HG03103 (cell line): ENCODE measurements around the gene MATK.
"Not testable (repeated sequence)": the region's sequence is repeated elsewhere in the genome, so short reads cannot be mapped to it uniquely, and the experiment has no call there.

ENCODE experiments used
- ATAC-seq: cut with Tn5 transposase; IDR thresholded peaks from one replicate; pipeline ENCODE4 v1.9.1; 2021; ENCODE audit warnings: low read depth; ENCODE audit not compliant: unreplicated experiment

The MATK gene

DNA sequence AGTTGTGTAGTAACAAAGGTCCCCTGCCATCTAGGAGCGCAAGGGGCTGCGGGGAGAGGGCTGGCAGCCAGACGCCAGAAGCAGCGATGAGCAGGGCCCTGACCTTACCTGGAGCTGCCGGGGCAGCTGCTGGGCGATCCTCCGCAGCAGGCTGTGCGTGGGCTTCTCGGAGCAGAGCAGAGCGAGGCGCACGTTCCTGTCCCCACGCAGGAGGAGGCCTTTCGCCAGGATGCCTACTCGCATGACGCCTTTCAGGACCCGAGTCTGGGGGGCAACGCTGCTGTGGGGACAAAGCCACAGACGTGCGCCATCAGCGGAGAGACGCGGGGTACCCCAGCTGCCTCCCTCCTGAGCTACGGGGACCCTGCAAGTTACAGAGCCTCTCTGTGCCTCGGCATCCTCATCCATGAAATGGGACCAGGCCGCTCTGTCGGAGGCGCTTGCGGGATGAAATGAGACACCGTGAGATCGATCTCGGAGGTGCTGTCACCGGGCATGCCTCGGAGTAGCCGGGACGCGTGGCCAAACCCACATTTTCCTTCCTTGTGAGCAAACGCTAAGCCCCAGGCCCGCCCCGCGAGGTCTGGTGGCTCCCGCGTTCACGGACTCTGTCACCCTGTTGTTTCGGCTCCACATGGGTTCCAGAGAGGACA lies 30.5 kb upstream of the MATK start:
- ATAC-seq, result no peak

DNA sequence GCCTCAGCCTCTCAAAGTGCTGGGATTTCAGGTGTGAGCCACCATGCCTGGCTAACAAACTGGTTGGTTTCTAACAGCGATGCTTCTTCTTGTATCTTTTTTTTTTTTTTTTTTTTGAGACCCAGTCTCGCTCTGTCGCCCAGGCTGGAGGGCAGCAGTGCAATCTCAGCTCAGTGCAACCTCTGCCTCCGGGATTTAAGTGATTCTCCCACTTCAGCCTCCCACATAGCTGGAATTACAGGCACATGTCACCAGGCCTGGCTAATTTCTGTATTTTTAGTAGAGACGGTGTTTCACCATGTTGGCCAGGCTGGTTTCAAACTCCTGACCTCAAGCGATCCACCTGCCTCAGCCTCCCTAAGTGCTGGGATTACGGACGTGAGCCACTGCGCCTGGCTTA lies 30.0 kb upstream of the MATK start:
- not testable (repeated sequence) for ATAC-seq

DNA sequence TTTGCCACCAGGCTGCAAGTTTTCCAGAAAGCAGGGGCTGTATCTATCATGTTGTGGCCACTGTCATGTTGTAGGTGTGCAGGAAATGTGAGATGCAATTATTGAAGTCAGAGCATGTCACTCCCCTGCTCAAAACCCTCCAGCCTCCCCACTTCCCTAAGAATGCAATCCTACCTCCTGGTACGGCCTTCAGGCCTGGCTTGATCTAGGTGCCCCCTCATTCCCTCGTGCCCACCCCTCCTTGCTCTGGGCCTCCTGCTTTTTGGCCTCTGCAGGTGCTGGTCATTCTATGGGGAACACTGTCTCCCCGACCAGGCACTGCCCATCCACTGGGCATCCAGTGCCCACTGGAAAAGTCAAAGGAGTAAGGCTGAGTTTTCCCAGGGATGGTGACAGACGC lies 28.5 kb upstream of the MATK start:
- no peak for ATAC-seq

DNA sequence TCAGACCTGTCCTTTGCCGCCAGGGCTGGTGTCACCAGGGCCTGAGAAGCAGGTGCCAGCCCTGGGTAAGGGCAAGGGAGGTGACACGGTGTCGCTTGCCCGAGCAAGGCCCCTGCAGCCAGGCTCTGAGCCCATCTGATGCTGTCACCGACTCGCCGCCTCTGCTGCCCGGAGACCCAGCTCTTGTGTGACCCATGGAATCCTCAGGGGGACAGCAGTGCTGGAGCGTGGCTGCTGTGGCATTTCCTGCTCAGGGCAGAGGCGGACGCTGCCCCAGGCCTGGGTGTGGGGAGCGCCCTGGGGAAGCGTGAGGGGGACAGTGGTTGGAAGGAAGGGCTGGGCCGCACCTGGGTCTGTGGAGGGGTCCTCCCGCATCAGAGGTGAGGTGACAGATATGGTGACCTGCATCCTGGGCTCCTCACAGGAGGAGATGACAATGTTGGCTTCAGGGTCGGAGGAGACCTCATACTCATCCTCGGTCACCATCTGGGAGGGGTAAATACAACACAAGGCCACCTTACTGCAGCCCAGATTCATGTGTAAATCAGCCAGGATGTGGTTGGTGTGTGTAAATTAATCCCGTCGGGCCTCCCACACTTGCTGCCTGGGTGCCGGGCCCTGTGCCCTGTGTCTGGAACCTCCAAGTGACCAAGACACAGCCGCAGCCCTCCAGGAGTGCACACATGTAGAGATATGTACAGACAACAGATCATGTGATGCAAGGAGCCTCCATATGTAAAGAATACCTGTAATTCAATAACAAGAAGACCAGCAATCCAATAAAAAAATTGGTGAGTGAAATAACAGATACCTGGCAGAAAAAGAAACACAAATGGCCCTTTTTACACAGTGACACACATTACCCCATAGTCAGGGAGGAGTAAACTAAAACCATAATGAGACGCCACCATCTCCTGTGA lies 27.6 kb upstream of the MATK start:
- no peak for ATAC-seq

DNA sequence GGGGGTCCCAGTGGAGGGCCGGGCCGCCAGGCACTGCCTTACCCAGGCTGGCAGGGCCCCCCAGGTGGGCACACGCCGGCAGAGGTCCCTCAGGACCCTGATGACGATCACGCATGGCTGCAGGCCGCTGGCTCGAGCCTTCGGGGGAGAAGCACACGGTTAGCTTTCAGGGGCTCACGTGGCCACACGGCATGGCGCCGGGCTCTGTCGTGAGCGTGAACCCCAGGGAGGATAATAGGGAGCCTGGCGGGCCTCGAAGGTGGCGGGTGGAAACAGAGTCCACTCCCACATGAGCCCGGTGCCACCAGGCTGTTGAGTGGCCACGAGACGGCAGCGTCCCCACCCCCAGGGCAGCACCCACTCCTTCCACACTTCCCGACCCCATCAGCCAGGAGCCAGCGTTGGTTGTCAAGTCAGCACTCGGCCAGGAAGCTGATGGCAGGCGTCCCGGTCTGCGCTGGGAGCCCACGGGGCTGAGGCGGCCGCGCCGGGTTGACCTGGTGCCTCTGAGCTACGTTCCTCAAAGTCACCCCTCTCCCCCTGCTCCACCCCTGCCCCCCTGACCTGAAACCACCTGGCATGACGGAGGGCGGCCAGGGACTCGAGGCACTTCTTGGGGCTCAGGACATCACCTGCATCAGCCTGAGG lies 24.7 kb upstream of the MATK start:
- no peak for ATAC-seq

DNA sequence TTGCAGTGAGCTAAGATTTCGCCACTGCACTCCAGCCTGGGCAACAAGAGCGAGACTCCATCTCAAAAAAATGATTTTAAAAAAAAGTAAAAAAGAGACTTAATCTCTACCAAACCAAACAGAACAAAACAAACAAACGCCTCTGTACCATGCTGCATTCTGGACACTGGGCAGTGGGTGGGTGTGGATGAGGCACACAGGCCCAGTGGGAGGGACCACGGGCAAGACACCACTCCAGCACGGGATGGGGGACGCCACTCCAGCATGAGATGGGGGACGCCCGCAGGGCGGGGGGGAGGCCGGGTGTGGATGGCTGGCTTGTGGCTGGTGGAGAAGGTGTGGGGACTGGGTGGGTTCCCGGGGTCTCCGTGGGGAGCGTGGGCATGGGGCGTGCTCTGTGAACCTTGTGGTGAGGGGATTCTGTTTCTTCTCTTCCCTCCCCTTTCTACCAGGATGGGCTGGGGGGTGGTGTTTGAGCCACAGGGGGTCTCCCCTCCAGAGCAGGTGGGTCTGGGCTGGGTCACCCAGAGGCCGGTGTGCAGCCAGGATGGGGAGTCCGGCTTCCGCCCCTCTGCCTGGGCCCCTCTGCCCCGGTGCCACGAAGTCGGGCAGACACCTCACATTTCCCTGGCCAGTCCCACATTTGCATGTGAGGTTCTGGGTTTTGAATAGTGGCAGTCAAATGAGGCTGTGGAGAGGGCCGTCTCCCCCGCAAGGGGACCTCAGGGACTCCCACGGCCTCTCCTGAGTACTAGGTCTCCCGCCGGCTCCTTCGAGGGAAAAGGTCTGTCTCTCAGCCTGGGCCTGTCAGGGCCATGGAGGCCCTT lies 23.9 kb upstream of the MATK start:
- no peak for ATAC-seq

DNA sequence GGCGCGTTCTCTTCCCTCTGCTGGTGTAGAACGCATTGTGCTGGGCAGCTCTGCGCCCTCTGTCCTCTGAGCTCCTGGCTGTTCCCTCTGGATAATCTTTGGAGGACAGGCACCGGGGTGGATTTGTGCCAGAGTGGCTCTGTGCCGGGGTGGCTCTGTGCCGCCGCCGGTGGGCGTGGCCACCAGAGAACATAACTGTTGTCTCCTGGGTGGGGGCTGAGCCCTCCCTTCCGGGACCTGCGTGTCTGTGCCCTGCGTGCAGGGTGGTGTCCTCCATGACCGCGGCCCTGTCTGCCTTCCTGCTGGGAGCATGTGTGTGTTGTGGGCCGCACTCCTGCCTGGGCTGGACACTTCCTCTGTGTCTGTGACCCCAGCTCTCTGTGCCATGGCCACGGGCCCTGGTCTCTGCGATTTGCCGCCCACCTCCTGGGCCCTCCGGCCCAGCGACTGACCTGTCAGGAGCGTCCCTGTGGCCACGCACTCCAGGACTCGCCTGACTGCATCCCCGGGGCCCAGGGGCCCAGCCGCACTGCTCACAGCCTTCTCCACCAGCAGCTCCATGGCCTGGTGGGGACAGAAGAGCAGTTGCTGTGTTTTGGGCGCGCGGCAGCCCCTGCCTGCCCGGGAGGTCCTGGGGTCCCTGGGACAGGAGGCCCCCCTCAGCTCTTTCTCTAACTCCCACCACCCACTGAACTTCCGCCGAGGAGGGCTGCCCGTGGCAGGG lies 22.4 kb upstream of the MATK start:
- ATAC-seq, result no peak

DNA sequence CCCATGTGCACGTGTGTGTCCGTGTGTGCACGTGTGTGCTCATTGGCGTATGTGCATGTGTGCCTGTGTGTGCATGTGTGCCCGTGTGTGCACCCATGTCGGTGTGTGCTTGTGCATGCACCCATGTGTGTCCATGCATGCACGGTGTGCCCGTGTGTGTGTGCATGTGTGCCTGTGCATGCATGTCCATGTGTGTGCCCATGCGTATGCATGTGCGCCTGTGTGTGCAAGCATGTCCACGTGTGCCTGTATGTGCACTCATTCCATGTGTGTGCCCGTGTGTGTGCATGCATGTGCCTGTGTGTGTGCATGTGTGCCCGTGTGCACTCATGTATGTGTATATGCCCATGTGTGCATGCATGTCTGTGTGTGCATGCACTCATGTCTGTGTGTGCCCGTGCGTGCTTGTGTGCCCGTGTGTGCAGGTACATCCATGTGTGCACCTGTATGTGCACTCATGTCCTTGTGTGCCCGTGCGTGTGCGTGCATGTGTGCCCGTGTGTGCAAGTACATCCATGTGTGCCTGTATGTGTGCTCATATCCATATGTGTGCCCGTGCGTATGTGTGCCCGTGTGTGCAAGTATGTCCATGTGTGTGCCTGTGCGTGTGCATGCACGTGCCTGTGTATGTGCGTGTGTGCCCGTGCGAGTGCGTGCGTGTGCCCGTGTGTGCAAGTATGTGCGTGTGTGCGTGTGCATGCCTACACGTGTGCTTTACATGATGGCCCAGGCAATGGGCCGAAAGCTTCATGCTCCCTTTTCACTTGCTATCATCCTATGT lies 21.6 kb upstream of the MATK start:
- ATAC-seq, result no peak

DNA sequence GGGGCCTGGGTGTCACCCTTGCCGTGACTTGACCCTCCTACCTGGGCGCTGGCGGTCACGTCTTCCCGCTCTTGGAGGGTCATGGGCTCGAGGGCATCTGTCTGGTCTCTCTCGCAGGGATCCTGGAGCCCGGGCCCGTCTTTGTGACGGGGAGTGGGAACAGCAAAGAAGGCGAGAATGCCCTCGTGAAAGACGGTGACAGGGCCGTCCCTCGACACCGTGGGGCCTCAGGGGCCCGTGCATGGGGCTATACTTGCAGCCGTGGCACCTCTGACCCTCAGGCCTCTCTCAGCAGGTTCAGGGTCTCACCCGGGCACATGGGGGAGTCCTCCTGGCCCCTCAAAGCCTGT lies 20.9 kb upstream of the MATK start:
- no peak for ATAC-seq

DNA sequence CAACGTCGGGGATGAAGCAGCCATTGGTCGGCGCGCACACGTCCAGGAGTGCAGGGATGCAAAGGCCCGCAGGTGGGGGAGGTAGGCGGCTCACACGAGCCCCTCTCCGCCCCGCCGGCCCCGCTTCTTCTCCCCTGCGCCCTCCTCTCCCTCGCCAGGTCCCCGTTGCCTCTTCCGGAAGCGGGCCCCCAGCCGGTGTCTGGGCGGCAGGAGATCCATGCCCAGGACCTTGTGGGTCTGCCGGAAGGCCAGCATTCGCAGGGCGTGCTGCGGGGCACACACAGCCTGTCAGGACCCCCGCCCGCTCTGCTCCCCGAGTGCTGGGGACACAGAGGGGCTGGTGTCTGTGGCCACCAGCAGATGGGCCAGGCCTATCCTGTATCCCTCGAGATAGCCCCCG lies 19.7 kb upstream of the MATK start:
- no peak for ATAC-seq

DNA sequence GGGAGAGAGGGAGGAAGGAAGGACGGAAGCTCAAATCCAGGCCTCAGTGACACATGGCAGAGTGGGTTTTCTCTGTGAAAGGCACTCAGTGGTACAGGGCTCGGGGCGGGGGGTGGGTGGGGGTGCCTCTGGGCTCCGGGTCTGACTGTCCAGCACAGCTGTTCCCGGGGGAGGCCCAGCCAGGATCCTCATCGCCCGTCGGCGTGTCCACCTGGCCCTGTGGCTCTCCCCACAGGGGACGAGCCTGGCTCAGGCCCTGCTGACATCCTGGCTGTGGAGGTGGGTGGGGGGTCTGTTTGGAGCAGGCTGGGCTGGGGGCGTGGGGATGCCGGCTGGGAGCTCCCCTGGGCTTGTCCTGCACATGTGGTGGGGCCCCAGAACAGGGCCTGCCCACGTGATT lies 18.2 kb upstream of the MATK start:
- no peak for ATAC-seq

DNA sequence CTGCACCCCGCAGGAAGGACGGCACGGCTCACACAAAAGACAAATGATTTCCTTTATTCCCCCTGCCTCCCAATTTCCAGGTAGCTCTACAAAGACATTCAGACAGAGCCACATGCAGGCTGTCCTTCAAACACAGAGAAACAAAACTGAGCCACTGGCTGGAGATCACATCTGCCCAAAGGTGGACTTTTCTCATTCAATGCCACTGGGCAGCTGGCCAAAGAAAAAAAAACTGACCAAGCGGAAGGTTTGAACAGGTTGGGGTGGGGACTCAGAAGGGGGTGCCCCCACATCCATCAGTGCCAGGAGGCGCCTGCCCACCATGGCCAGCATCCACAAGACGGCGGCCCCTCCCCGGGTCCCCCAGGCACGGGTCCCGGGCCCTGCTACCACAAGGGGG lies 17.8 kb upstream of the MATK start:
- no peak for ATAC-seq

DNA sequence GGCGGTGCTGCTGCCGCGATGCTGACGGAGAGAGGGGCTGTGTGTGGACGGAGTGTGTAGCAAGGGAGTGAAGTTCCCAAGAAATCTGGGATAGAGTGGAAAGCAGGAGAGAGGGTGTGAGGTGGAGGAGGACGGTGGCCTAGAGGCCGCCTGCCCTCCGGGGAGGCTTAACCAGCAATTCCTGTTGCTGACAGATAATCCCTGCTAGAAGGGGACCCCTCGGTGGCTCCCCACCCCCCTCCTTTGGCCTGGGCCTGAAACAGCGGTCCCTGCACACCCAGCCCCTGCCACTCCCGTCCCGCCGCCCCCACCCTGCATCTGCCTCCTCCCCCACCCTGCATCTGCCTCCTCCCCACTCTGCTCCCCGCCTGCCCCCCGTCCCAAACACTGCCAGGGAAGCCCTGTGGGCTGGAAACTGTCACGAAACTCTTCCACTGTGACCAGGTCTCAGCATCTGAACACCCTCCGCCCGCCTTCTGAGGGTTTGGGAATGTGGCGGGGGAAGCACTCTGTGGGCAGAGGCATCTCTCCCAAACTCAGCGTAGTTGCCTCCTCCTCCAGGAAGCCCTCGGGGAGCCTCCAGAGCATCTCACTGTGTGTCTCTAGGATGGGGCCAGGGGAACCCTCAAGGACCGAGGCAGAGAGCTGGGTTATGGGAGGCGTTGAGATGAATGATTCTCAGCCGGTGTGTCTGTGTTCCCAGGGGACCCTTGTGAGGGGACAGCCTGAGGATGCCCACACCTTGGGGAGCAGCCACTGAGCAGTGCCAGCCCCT lies 17.1 kb upstream of the MATK start:
- ATAC-seq, result no peak

DNA sequence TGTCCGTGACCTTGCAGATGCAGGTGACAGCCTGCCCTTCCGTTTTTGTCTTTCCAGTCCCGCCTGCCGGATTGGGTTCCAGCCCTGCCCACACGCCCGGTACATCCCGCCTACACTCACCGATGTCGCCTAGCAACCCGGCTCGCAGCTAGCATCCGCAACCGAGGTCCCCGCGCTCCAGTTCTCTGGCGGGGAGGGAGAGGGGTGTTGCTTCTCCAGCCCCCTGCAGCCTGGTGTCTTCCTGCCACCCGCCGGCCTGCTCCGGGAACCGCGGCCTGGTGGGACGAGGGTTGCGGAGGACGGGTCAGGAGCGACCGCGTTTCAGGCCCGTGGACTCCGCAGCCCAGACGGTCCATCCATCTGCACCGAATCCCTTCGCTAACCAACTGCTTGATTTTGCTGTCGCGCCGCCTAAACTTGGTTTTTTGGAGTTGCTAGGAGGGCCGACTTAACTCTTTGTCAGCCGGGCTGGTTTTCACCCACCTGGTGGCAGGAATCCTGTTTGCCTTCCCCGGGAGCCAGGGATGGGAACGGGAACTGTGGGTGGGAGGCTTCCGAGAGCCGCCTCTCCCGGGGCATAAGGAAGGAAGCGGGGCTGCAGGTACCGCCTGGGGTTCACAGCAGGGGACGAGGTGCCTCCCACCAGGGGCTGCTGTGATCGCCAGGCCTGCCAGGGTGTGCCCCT lies 15.4 kb upstream of the MATK start:
- no peak for ATAC-seq

DNA sequence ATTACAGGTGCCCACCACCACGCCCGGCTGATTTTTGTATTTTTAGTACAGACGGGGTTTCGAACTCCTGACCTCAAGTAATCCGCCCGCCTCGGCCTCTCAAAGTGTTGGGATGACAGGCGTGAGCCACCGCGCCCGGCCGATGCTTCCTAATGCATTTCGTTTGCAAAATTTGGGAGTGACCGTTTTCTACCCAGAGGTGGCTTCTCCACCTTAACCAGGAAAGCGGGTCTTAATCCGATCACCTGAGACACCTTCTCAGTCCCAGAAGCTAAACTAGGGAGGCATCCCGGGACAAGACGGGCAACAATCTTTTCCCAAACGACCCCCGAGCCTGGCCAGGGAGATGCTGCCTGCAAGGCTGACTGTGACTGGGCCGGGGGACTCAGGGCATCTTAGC lies 14.8 kb upstream of the MATK start:
- ATAC-seq, result no peak

DNA sequence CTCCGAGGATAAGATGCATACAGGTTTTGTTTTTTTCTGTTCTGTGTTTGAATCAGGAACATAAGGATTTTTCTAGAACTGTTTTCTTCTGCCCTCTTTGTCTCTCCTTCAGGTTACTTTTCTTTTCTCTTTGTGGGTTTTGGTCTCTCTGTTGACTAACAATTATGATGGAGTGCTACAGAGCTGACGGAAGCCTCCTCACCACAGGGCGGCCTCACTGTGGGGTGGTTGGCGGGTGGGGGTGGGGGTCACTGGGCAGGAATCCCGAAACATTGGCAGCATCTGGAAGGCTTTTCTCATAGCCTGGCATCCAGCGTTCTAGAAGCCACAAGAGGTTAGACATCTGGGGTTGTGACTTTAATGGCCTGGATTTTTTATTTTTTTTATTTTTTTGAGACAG lies 12.0 kb upstream of the MATK start:
- ATAC-seq, result no peak

DNA sequence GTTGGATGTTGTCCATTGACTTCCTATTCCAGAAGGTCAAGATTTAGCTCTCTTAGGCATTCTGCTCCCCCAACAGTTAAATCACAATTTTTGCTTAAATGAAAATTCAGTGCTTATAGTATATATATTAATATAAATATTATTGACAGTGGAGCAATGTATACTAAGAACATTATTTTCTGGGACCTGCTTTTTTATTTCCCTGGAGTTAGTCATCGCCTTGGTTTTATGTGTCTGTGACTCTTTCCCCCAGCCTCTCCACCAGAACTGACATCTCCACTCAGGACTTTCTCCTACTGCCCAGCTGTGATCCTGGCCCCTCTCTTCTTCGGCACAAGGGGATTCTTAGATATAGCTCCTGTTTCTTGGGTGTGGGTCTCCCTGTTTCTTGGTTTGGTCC lies 10.2 kb upstream of the MATK start:
- ATAC-seq, result no peak

DNA sequence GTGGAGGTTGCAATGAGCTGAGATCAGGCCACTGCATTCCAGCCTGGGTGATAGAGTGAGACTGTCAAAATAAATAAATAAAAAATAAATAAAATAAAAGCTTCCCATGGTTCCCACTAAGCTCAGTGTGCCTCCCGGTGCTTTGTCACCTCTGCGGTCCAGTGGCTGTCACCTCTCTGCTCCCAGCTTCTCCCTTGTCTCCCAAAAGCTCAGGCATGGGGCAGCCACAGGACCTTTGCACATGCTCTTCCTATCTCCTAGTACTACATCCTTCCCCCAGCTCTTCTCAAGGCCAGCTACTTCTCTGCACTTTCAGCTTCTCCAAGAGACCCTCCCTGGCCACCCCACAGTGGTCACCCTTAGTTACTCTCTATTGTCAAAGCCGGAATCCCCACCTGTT lies 7.6 kb upstream of the MATK start:
- ATAC-seq, result no peak
